Measurements from ENCODE around the gene ZNF429. TPM values are rescaled to one million over a fixed set of nuclear protein-coding genes. Genes with fewer than 3 reads are reported as not detected.
"Not testable (repeated sequence)": the region's sequence is repeated elsewhere in the genome, so short reads cannot be mapped to it uniquely, and the experiment has no call there.

Gene ZNF429
- total RNA-seq, 2 donors from 2014 or later, result 10.5 to 15.1 TPM

- no peak overlapping the region for H3K27ac ChIP-seq
- no peak overlapping the region for H3K9ac ChIP-seq (ENCODE audit: low read depth in 2 of 2, low read length in 2 of 2)
- no peaks in the 10 kb centered on the region for H3K9me3 ChIP-seq
- no peaks in the 10 kb centered on the region for H3K36me3 ChIP-seq
- no peak overlapping the region for H3K4me3 ChIP-seq
- TF ChIP-seq CTCF (IDR thresholded peaks at IDR 0.05), result no peak
- no peak for DNase-seq
- no peaks in the 10 kb centered on the region for H3K4me1 ChIP-seq
- no peaks in the 10 kb centered on the region for H3K27me3 ChIP-seq
- intact Hi-C loops (cut with DNase I), result no loop called here
Measured at GRCh38 chr19:21468791-21469190, 36.6 kb upstream of the ZNF429 start.

- no peak for TF ChIP-seq CTCF (IDR thresholded peaks at IDR 0.05)
- Histone ChIP-seq H3K4me3 (no peak overlapping the region), H3K27me3 (no peaks in the 10 kb centered on the region), H3K9ac (ENCODE audit: low read depth in 2 of 2, low read length in 2 of 2) (no peak overlapping the region), H3K4me1 (no peaks in the 10 kb centered on the region), H3K9me3 (no peaks in the 10 kb centered on the region), H3K27ac (no peak overlapping the region), H3K36me3 (no peaks in the 10 kb centered on the region)
- intact Hi-C loops (cut with DNase I), result no loop called here
- DNase-seq, result no peak
Measured at GRCh38 chr19:21472507-21472906, 32.9 kb upstream of the ZNF429 start.

- Histone ChIP-seq H3K9me3 (no peaks in the 10 kb centered on the region), H3K4me1 (no peaks in the 10 kb centered on the region), H3K27ac (no peak overlapping the region), H3K27me3 (no peaks in the 10 kb centered on the region), H3K36me3 (no peaks in the 10 kb centered on the region), H3K4me3 (peak overlapping the region; percentile 47), H3K9ac (ENCODE audit: low read depth in 2 of 2, low read length in 2 of 2) (no peak overlapping the region)
- peak; percentile 77 for DNase-seq
- no peak for TF ChIP-seq CTCF (IDR thresholded peaks at IDR 0.05)
- intact Hi-C loops (cut with DNase I), result no loop called here
Measured at GRCh38 chr19:21474671-21475181, 30.7 kb upstream of the ZNF429 start.

- not testable (repeated sequence) for H3K4me3 ChIP-seq; H3K9me3 ChIP-seq; H3K27ac ChIP-seq; H3K36me3 ChIP-seq; H3K9ac ChIP-seq (ENCODE audit: low read depth in 2 of 2, low read length in 2 of 2); DNase-seq; H3K27me3 ChIP-seq; H3K4me1 ChIP-seq
- intact Hi-C loops (cut with DNase I), result loop anchor here (5.0 to 10.0 kb wide), 2 partner anchors 212 to 280 kb away; no protein-coding TSS in a partner anchor
Measured at GRCh38 chr19:21482361-21482760, 23.0 kb upstream of the ZNF429 start.

- Histone ChIP-seq H3K36me3 (no peaks in the 10 kb centered on the region), H3K27ac (no peak overlapping the region), H3K27me3 (no peaks in the 10 kb centered on the region), H3K9ac (ENCODE audit: low read depth in 2 of 2, low read length in 2 of 2) (no peak overlapping the region), H3K4me3 (no peak overlapping the region), H3K4me1 (no peaks in the 10 kb centered on the region), H3K9me3 (no peaks in the 10 kb centered on the region)
- peak; percentile 64 for TF ChIP-seq CTCF (IDR thresholded peaks at IDR 0.05)
- DNase-seq, result peak; percentile 45
- intact Hi-C loops (cut with DNase I), result loop anchor here (5.0 to 10.0 kb wide), 2 partner anchors 212 to 281 kb away; no protein-coding TSS in a partner anchor
Measured at GRCh38 chr19:21482863-21483276, 22.5 kb upstream of the ZNF429 start.

GRCh38 chr19:21483589-21484170, 21.7 kb upstream of the ZNF429 start:
- no peaks in the 10 kb centered on the region for H3K27me3 ChIP-seq
- no peak overlapping the region for H3K9ac ChIP-seq (ENCODE audit: low read depth in 2 of 2, low read length in 2 of 2)
- intact Hi-C loops (cut with DNase I), result loop anchor here (5.0 to 10.0 kb wide), 2 partner anchors 211 to 281 kb away; no protein-coding TSS in a partner anchor
- peak; percentile 27 for TF ChIP-seq CTCF (IDR thresholded peaks at IDR 0.05)
- no peaks in the 10 kb centered on the region for H3K36me3 ChIP-seq
- H3K4me3 ChIP-seq, result no peak overlapping the region
- H3K27ac ChIP-seq, result no peak overlapping the region
- no peaks in the 10 kb centered on the region for H3K4me1 ChIP-seq
- peak; percentile 56 for DNase-seq
- H3K9me3 ChIP-seq, result no peaks in the 10 kb centered on the region

All from colonic mucosa (tissue), 4 donors.